ENCODE measurements around the gene MEIS3. TPM values are rescaled to one million over a fixed set of nuclear protein-coding genes. Genes with fewer than 3 reads are reported as not detected.
A peak's percentile ranks its signal among the peaks of the same experiment; 100 is the strongest.

MEIS3 gene
- total and polyA plus RNA-seq, 9 donors = 7.2 to 30.6 (median 18.6) TPM

DNA sequence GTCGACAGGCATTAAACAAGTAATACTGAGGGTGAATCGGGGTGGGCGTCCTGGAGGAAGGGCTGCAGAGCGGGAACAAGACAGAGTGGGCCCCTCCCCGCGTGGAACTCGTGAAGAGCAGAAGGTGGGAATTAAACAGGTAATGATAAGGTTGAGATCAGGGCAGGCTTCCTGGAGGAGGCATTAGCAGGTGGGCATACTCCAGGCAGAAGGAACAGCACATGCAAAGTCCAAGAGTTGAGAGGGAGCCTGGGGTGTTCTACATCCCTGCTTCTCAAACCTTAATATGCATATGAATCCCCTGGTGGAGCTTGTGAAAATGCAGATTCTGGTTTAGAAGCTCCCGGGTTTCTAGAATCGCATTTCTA is 29.0 kb upstream of the MEIS3 start:
- TF ChIP-seq POLR2A (IDR thresholded peaks at IDR 0.05) = no peak
- TF ChIP-seq EP300 (IDR thresholded peaks at IDR 0.05) = no peak
- TF ChIP-seq, protein P1, sequence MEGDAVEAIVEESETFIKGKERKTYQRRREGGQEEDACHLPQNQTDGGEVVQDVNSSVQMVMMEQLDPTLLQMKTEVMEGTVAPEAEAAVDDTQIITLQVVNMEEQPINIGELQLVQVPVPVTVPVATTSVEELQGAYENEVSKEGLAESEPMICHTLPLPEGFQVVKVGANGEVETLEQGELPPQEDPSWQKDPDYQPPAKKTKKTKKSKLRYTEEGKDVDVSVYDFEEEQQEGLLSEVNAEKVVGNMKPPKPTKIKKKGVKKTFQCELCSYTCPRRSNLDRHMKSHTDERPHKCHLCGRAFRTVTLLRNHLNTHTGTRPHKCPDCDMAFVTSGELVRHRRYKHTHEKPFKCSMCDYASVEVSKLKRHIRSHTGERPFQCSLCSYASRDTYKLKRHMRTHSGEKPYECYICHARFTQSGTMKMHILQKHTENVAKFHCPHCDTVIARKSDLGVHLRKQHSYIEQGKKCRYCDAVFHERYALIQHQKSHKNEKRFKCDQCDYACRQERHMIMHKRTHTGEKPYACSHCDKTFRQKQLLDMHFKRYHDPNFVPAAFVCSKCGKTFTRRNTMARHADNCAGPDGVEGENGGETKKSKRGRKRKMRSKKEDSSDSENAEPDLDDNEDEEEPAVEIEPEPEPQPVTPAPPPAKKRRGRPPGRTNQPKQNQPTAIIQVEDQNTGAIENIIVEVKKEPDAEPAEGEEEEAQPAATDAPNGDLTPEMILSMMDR (IDR thresholded peaks at IDR 0.05) = no peak
- H3K27me3 ChIP-seq = no peaks in the 10 kb centered on the region
- intact Hi-C loops (cut with DNase I) = no loop called here

DNA sequence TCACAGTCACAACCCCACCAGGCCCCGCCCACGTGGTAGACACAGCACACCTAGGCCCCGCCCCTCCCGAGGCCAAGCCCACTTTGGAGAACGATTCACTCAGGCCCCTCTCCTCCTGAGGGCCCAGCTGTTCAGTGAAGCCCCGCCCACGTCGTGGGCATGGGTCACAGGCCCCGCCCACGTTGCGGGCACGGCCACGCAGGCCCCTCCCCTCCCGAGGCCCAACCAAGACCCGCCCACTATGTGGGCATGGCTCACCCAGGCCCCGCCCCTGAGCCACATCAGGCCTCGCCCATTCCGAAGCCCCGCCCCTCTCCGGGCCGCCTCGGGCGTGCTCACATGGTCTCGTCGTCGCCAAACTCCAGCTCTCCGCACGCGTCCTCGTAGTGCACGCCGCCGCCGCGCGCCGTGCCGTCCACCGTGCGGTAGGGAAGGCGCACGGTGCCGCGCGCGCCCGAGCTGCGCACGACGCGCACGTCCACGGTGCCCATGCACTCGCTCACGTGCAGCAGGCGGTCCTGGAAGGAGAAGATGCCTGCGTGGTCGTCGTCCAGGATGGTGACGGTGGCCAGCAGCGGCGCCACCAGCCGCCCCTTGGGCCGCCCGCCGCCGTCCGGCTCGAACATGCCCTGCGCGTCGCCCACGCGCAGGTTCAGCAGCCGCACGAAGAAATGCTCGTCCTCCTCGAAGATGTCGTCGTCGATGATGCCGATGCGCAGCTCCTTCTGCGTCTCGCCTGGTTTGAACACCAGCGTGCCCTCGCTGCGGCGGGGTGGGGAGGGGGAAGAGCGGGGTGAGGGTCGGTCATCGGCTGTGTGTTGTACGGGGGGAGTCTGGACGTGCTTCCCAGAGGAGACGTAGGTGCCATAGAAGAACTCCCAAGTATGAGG is 28.4 kb upstream of the MEIS3 start:
- intact Hi-C loops (cut with DNase I) = no loop called here
- Histone ChIP-seq H3K4me3 (no peak overlapping the region), H3K27me3 (no peaks in the 10 kb centered on the region), H3K4me1 (ENCODE audit: insufficient read depth) (peaks cover 4% of the 10 kb centered on the region), H3K27ac (no peak overlapping the region), H3K36me3 (no peaks in the 10 kb centered on the region), H3K9me3 (peaks cover 0 to 4% of the 10 kb centered on the region in 2 donors)
- no peak for TF ChIP-seq POLR2A (IDR thresholded peaks at IDR 0.05)
- TF ChIP-seq, protein P1 (IDR thresholded peaks at IDR 0.05) = no peak
- no peak for TF ChIP-seq EP300 (IDR thresholded peaks at IDR 0.05)
- peak in 4 of 5 donors; percentile 16 to 63 (median 43) for DNase-seq
- WGBS, 3 donors = 1 to 3% (median 1%) methylated on average over 57 to 95 of the region's 95 CpGs

More for the DNA sequence above, 29.0 kb upstream of the MEIS3 start:
- WGBS, 3 donors = 23% methylated on average over 9 of the region's 9 CpGs
- Histone ChIP-seq H3K9me3 (peaks cover 0 to 4% of the 10 kb centered on the region in 2 donors), H3K36me3 (no peaks in the 10 kb centered on the region), H3K4me3 (no peak overlapping the region), H3K27ac (no peak overlapping the region), H3K4me1 (ENCODE audit: insufficient read depth) (peaks cover 4% of the 10 kb centered on the region)
- no peak for DNase-seq

DNA sequence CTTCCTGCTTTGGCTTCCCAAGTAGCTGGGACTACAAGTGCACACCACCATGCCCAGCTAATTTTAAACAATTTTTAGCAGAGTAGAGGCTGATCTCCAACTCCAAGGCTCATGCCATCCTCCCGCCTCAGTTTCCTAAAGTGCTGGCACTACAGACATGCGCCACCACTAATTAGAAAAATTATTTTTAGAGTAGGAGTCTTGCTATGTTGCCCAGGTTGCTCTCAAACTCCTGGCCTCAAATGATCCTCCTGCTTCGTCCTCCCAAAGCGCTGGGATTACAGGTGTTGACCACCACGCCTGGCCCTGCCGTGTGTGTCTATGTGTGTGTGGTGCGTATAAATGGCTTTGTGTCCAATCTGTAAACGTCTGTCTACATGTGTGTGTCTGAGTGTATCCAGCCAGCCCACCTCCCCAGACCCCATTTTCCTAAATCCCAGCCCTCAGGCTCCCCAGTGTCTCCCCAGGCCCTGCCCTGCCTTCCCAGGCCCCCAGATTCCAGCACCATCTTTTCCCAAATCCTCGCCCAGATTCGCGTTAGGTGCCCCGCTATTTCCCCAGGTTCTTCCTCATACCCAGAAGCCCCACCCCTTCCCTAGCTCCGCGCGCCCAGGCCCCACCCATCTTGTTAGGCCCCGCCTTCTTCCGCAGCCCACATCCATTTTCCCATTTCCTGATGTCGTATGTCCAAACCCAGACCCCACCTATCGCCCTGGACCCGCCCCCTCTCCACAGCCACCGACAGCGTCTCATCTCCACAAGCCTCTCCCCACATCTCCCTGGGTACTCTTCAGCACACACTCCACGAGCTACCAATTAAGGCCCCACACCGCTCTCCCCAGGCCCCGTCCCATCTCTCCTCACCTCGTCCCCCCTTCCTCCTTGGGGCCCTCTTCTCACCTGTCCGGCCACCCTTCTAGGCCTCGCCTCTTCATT is 27.5 kb upstream of the MEIS3 start:
- 12 to 18% (median 13%) methylated on average over 28 of the region's 28 CpGs for WGBS, 3 donors
- intact Hi-C loops (cut with DNase I) = no loop called here
- Histone ChIP-seq H3K27me3 (no peaks in the 10 kb centered on the region), H3K4me1 (ENCODE audit: insufficient read depth) (peaks cover 4% of the 10 kb centered on the region), H3K4me3 (no peak overlapping the region), H3K27ac (no peak overlapping the region), H3K36me3 (no peaks in the 10 kb centered on the region), H3K9me3 (peaks cover 0 to 4% of the 10 kb centered on the region in 2 donors)
- peak in 1 of 5 donors; percentile 55 for DNase-seq
- TF ChIP-seq POLR2A (IDR thresholded peaks at IDR 0.05) (no peak), EP300 (IDR thresholded peaks at IDR 0.05) (no peak)
- TF ChIP-seq, protein P1 (IDR thresholded peaks at IDR 0.05) = no peak

DNA sequence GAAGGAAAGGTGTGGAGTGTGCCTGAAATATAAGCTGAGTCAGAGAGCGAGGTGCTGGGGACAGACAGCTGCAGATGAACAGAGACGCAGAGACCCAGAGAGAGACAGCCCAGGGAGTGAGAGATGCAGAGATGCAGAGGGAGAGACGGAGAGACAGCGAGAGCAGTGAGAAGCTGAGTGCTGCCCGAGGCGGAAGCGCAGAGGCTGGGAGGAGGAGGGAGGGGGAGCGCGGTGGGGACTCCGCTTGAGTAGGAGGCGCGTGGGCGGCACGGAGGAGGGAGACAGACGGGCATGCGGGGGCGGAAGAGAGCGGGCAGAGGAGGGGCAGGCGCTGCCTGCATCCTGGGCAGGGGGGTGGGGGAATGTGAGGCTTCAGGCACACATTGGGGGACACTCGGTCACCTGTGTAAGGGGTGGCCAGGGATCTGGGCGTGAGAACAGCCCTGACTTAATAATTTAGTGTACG is 26.6 kb upstream of the MEIS3 start:
- no peak overlapping the region for H3K4me3 ChIP-seq
- H3K27me3 ChIP-seq = no peaks in the 10 kb centered on the region
- peak in 3 of 5 donors; percentile 33 to 68 (median 53) for DNase-seq
- TF ChIP-seq, protein P1 (IDR thresholded peaks at IDR 0.05) = no peak
- TF ChIP-seq POLR2A (IDR thresholded peaks at IDR 0.05) (no peak), EP300 (IDR thresholded peaks at IDR 0.05) (no peak)
- intact Hi-C loops (cut with DNase I) = no loop called here
- no peak overlapping the region for H3K27ac ChIP-seq
- peaks cover 0 to 4% of the 10 kb centered on the region in 2 donors for H3K9me3 ChIP-seq
- no peaks in the 10 kb centered on the region for H3K36me3 ChIP-seq
- WGBS, 3 donors = 0 to 2% (median 2%) methylated on average over 21 to 22 of the region's 22 CpGs
- peaks cover 4% of the 10 kb centered on the region for H3K4me1 ChIP-seq (ENCODE audit: insufficient read depth)

All from ovary (tissue), 9 donors.